SU-DHL-6 (cell line): ENCODE results near the gene ELMO1.

Source experiments
- H2AFZ ChIP-seq: fragments of 200-600 bp; sonication (generic); 2 replicates; pipeline ENCODE4 v1.6.1; 2014; ENCODE audit warnings: low read depth, mild to moderate bottlenecking, moderate library complexity, mixed read lengths, antibody characterized with exemption, low read length; ENCODE audit not compliant: severe bottlenecking
- H3F3A ChIP-seq: fragments of 200-600 bp; shearing (Covaris generic); 2 replicates; pipeline ENCODE4 v1.6.0; 2016; ENCODE audit warnings: antibody characterized with exemption, mild to moderate bottlenecking; ENCODE audit not compliant: insufficient read depth
- H3K27ac ChIP-seq: fragments of 200-600 bp; sonication (generic); 2 replicates; pipeline ENCODE4 v1.5.1; 2016; ENCODE audit warnings: low read depth, mild to moderate bottlenecking, low read length, moderate library complexity, mixed read lengths
- H3K27me3 ChIP-seq: fragments of 200-600 bp; sonication (generic), shearing (Covaris generic); 2 replicates; pipeline ENCODE4 v1.6.0; 2014; ENCODE audit warnings: mild to moderate bottlenecking, low read length
- H3K36me3 ChIP-seq: fragments of 200-600 bp; sonication (generic); 2 replicates; pipeline ENCODE4 v1.6.1; 2014; ENCODE audit warnings: mild to moderate bottlenecking, low read length, mixed read lengths
- H3K4me2 ChIP-seq: fragments of 300-600, 200-600 bp; shearing (Covaris generic), sonication (generic); 2 replicates; pipeline ENCODE4 v1.6.0; 2014; ENCODE audit warnings: low read length, low read depth, mild to moderate bottlenecking; ENCODE audit not compliant: poor library complexity, severe bottlenecking
- H3K4me3 ChIP-seq: fragments of 200-600 bp; sonication (generic); 2 replicates; pipeline ENCODE4 v1.5.1; 2014; ENCODE audit warnings: antibody characterized with exemption, low read length, mild to moderate bottlenecking, mixed read lengths; ENCODE audit not compliant: insufficient read depth, poor library complexity, severe bottlenecking
- H3K79me2 ChIP-seq: fragments of 200-600 bp; sonication (generic); 2 replicates; pipeline ENCODE4 v1.6.1; 2014; ENCODE audit warnings: mild to moderate bottlenecking, low read length, moderate library complexity; ENCODE audit not compliant: insufficient read depth
- H3K9ac ChIP-seq: fragments of 200-600 bp; sonication (generic); 2 replicates; pipeline ENCODE4 v1.7.0; 2014; ENCODE audit warnings: mild to moderate bottlenecking, low read length
- H3K9me2 ChIP-seq: fragments of 200-600 bp; sonication (generic); replicated peaks from 2 replicates; pipeline ENCODE4 v1.6.1; 2014; ENCODE audit warnings: low read length; ENCODE audit not compliant: insufficient read depth
- H3K9me3 ChIP-seq: fragments of 200-600 bp; sonication (generic); 2 replicates; pipeline ENCODE4 v1.6.1; 2014; ENCODE audit warnings: low read length, mixed read lengths; ENCODE audit not compliant: insufficient read depth
- H4K20me1 ChIP-seq: fragments of 200-600 bp; sonication (generic); 2 replicates; pipeline ENCODE4 v1.6.1; 2014; ENCODE audit warnings: low read depth, mild to moderate bottlenecking, antibody characterized with exemption, low read length, moderate library complexity, mixed read lengths
- EZH2phosphoT487 ChIP-seq: fragments of 200-600 bp; sonication (generic), shearing (Covaris generic); conservative IDR thresholded peaks from 2 replicates; pipeline ENCODE4 v1.6.1; 2018; ENCODE audit warnings: mild to moderate bottlenecking, antibody characterized with exemption, low read length, moderate library complexity, mixed read lengths
- TF ChIP-seq, protein P1 (sequence below): fragments of 200-600 bp; sonication (generic); IDR thresholded peaks from one replicate; pipeline ENCODE4 v1.5.1; 2017; ENCODE audit warnings: antibody characterized with exemption, mild to moderate bottlenecking, low read length, moderate library complexity; ENCODE audit not compliant: insufficient read depth, poor library complexity, severe bottlenecking

Gene ELMO1

DNA sequence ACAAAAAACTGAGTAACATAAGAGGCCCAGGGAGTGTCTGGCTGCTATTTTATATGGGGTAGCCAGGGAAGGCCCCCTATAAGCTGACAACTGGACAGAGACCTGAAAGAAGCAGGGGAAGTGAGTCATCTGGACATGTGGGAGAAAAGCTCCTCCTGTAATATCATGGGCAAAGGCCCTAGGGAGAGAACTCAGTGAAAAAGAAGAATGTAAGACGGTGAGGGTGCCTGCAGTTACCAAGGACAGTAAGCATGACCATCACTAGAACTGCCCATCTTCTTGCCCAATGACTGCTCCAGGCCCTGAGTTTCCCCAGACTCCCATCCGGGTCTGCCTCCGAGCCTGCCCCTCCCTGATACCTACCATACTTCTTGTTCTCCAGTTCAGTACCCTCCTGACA, 2.3 kb downstream of the ELMO1 start:
- Histone ChIP-seq H3F3A (peaks cover 6% of the 10 kb centered on the region; the same call in 1 of the 2 replicates), H3K27ac (no peak overlapping the region), H3K79me2 (no peaks in the 10 kb centered on the region)

DNA sequence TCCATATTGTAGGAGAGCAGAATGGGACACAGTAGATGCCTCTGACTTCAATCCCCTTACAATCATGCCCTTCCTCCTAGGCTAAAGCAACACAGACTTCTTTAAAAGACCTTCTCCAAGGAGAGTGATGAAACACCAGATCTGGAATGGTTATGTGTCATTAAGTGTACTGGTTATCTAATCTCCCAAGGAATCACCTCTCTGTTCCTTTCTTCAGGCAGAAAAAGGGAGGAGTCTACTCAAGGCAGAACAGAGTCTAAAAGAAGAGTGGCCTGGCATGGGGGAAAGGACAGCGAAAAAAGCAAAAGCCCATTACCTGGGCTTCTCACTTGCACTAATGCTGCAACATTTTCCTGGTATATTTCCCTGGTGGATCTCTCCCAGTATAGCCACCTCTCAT, 2.9 kb downstream of the ELMO1 start:
- H3K4me2 ChIP-seq = no peak overlapping the region
- H3F3A ChIP-seq = peaks cover 6% of the 10 kb centered on the region; the same call in 1 of the 2 replicates
- no peaks in the 10 kb centered on the region for H3K36me3 ChIP-seq
- no peak overlapping the region for H3K9ac ChIP-seq
- no peak for TF ChIP-seq EZH2phosphoT487
- TF ChIP-seq, protein P1, sequence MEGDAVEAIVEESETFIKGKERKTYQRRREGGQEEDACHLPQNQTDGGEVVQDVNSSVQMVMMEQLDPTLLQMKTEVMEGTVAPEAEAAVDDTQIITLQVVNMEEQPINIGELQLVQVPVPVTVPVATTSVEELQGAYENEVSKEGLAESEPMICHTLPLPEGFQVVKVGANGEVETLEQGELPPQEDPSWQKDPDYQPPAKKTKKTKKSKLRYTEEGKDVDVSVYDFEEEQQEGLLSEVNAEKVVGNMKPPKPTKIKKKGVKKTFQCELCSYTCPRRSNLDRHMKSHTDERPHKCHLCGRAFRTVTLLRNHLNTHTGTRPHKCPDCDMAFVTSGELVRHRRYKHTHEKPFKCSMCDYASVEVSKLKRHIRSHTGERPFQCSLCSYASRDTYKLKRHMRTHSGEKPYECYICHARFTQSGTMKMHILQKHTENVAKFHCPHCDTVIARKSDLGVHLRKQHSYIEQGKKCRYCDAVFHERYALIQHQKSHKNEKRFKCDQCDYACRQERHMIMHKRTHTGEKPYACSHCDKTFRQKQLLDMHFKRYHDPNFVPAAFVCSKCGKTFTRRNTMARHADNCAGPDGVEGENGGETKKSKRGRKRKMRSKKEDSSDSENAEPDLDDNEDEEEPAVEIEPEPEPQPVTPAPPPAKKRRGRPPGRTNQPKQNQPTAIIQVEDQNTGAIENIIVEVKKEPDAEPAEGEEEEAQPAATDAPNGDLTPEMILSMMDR = no peak
- no peaks in the 10 kb centered on the region for H3K9me2 ChIP-seq
- no peaks in the 10 kb centered on the region for H4K20me1 ChIP-seq
- H3K27me3 ChIP-seq = no peaks in the 10 kb centered on the region
- no peak overlapping the region for H2AFZ ChIP-seq
- H3K27ac ChIP-seq = no peak overlapping the region
- no peak overlapping the region for H3K4me3 ChIP-seq
- no peaks in the 10 kb centered on the region for H3K9me3 ChIP-seq
- no peaks in the 10 kb centered on the region for H3K79me2 ChIP-seq

More for the DNA sequence above, 2.3 kb downstream of the ELMO1 start:
- no peak overlapping the region for H2AFZ ChIP-seq
- no peaks in the 10 kb centered on the region for H3K27me3 ChIP-seq
- H3K9me3 ChIP-seq = no peaks in the 10 kb centered on the region
- TF ChIP-seq, protein P1 = no peak
- no peak for TF ChIP-seq EZH2phosphoT487
- H4K20me1 ChIP-seq = no peaks in the 10 kb centered on the region
- H3K4me2 ChIP-seq = no peak overlapping the region
- H3K4me3 ChIP-seq = no peak overlapping the region
- H3K36me3 ChIP-seq = no peaks in the 10 kb centered on the region
- H3K9ac ChIP-seq = no peak overlapping the region
- no peaks in the 10 kb centered on the region for H3K9me2 ChIP-seq

DNA sequence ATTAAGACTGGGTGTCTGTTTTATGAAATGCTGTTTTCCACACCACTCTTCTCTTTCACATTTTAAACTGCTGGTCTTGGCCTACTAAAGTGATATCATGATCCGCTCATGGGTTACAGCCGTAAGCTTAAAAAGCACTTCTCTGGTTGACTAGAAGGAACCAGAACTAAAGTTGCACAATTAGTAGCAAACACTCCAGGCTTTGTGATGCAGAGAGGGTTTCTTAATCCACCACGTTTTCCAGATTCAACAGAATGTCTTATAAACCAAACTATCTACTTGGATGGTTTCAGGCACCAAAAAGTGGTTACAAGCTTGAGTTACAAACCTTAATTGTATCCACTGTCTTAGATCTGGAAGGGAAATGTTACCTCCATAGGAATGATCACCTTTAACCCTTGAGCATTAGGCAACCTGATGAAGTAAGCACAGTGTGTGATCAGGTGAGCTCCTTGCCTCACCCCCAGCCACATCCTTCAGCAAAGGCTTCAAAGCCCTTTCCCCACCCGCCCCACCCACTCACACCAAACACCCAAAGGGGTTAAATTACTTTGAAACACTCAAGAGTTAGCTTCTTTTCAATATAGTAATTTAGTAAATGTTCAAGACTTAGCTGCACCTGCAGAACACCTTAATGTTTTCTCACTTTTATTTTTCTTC, 3.5 kb downstream of the ELMO1 start:
- no peak overlapping the region for H2AFZ ChIP-seq
- no peak overlapping the region for H3K27ac ChIP-seq
- H3K27me3 ChIP-seq = no peaks in the 10 kb centered on the region
- H3K79me2 ChIP-seq = no peaks in the 10 kb centered on the region
- H3K36me3 ChIP-seq = no peaks in the 10 kb centered on the region
- H3K9ac ChIP-seq = no peak overlapping the region
- H3F3A ChIP-seq = peaks cover 6% of the 10 kb centered on the region; the same call in 1 of the 2 replicates
- H3K9me2 ChIP-seq = no peaks in the 10 kb centered on the region
- no peaks in the 10 kb centered on the region for H3K9me3 ChIP-seq
- TF ChIP-seq EZH2phosphoT487 = no peak
- TF ChIP-seq, protein P1 = no peak
- H4K20me1 ChIP-seq = no peaks in the 10 kb centered on the region
- no peak overlapping the region for H3K4me2 ChIP-seq
- no peak overlapping the region for H3K4me3 ChIP-seq
